Measurements from ENCODE around the gene INSC. TPM values are rescaled to one million over a fixed set of nuclear protein-coding genes. Genes with fewer than 3 reads are reported as not detected.

INSC gene
- polyA plus RNA-seq, 1 donor from 2014 or later = 0.12 TPM

DNA sequence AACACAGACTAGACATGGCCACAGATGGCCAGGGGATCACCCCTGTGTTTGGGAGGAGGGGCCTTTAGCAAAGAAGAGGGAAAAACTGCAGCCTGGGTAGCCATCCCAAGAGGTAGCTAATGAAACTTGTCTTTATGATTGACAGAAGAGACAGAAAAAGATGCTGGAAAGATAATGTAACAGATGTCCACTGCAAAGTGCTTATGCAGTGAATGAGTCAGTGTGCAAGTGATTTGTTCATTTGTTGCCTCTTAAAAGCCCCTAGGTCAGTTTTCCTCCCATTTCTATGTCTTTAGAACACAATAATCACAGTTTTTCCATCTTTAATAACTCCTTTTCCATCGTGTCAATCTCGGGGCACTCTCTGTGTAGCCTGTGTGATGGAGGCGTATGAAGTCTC, 57.2 kb downstream of the INSC start:
- H3K4me3 ChIP-seq (ENCODE audit: low read length) = no peak overlapping the region
- H3K9me3 ChIP-seq (ENCODE audit: low read length) = no peaks in the 10 kb centered on the region
- TF ChIP-seq POLR2AphosphoS5 (IDR thresholded peaks at IDR 0.05) (peak; percentile 25), RAD21 (conservative IDR thresholded peaks at IDR 0.05) (no peak), CTCF (IDR thresholded peaks at IDR 0.05; ENCODE audit: poor library complexity, severe bottlenecking) (no peak)
- H2AFZ ChIP-seq (ENCODE audit: low read depth, low read length) = no peak overlapping the region
- H3K36me3 ChIP-seq (ENCODE audit: insufficient read depth, low read length) = no peaks in the 10 kb centered on the region
- no peaks in the 10 kb centered on the region for H3K9me2 ChIP-seq (ENCODE audit: insufficient read depth, low read length)
- H3K27me3 ChIP-seq (ENCODE audit: insufficient read depth, low read depth, low read length) = no peaks in the 10 kb centered on the region
- H4K20me1 ChIP-seq (ENCODE audit: insufficient read depth) = no peaks in the 10 kb centered on the region
- no peak overlapping the region for H3K4me2 ChIP-seq (ENCODE audit: low read length)
- H3K79me2 ChIP-seq (replicated peaks; ENCODE audit: insufficient read depth, low read length) = no peaks in the 10 kb centered on the region
- H3F3A ChIP-seq (ENCODE audit: insufficient read depth, low read length, poor library complexity, severe bottlenecking) = no peaks in the 10 kb centered on the region
- no peak overlapping the region for H3K27ac ChIP-seq (ENCODE audit: low read length)
- H3K9ac ChIP-seq (ENCODE audit: low read length) = no peak overlapping the region

- Histone ChIP-seq H4K20me1 (ENCODE audit: insufficient read depth) (no peaks in the 10 kb centered on the region), H3K79me2 (replicated peaks; ENCODE audit: insufficient read depth, low read length) (no peaks in the 10 kb centered on the region), H3K9ac (ENCODE audit: low read length) (no peak overlapping the region), H2AFZ (ENCODE audit: low read depth, low read length) (no peak overlapping the region), H3K4me2 (ENCODE audit: low read length) (no peak overlapping the region), H3K27me3 (ENCODE audit: insufficient read depth, low read depth, low read length) (no peaks in the 10 kb centered on the region), H3K4me3 (ENCODE audit: low read length) (no peak overlapping the region), H3K9me2 (ENCODE audit: insufficient read depth, low read length) (no peaks in the 10 kb centered on the region), H3F3A (ENCODE audit: insufficient read depth, low read length, poor library complexity, severe bottlenecking) (no peaks in the 10 kb centered on the region), H3K9me3 (ENCODE audit: low read length) (no peaks in the 10 kb centered on the region), H3K27ac (ENCODE audit: low read length) (no peak overlapping the region), H3K36me3 (ENCODE audit: insufficient read depth, low read length) (no peaks in the 10 kb centered on the region)
- TF ChIP-seq CTCF (IDR thresholded peaks at IDR 0.05; ENCODE audit: poor library complexity, severe bottlenecking) (no peak), EP300 (conservative IDR thresholded peaks at IDR 0.05; ENCODE audit: poor library complexity, severe bottlenecking) (no peak), MXI1 (conservative IDR thresholded peaks at IDR 0.05; ENCODE audit: poor library complexity, severe bottlenecking) (no peak), SMC3 (conservative IDR thresholded peaks at IDR 0.05; ENCODE audit: poor library complexity) (no peak), TAF1 (IDR thresholded peaks at IDR 0.05; ENCODE audit: low read depth) (no peak), EZH2 (IDR thresholded peaks at IDR 0.05; ENCODE audit: borderline replicate concordance, insufficient read depth, low read length, poor library complexity, severe bottlenecking) (no peak), RAD21 (conservative IDR thresholded peaks at IDR 0.05) (no peak), REST (IDR thresholded peaks at IDR 0.05; ENCODE audit: borderline replicate concordance) (no peak), POLR2AphosphoS5 (IDR thresholded peaks at IDR 0.05) (no peak)
These were observed 61.1 kb downstream of the INSC start for GRCh38 chr11:15175831-15176230.
